Measurements from ENCODE around the gene PPM1H.
A peak's percentile ranks its signal among the peaks of the same experiment; 100 is the strongest.
"Not testable (repeated sequence)": the region's sequence is repeated elsewhere in the genome, so short reads cannot be mapped to it uniquely, and the experiment has no call there.

The PPM1H gene, protein sequence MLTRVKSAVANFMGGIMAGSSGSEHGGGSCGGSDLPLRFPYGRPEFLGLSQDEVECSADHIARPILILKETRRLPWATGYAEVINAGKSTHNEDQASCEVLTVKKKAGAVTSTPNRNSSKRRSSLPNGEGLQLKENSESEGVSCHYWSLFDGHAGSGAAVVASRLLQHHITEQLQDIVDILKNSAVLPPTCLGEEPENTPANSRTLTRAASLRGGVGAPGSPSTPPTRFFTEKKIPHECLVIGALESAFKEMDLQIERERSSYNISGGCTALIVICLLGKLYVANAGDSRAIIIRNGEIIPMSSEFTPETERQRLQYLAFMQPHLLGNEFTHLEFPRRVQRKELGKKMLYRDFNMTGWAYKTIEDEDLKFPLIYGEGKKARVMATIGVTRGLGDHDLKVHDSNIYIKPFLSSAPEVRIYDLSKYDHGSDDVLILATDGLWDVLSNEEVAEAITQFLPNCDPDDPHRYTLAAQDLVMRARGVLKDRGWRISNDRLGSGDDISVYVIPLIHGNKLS

DNA sequence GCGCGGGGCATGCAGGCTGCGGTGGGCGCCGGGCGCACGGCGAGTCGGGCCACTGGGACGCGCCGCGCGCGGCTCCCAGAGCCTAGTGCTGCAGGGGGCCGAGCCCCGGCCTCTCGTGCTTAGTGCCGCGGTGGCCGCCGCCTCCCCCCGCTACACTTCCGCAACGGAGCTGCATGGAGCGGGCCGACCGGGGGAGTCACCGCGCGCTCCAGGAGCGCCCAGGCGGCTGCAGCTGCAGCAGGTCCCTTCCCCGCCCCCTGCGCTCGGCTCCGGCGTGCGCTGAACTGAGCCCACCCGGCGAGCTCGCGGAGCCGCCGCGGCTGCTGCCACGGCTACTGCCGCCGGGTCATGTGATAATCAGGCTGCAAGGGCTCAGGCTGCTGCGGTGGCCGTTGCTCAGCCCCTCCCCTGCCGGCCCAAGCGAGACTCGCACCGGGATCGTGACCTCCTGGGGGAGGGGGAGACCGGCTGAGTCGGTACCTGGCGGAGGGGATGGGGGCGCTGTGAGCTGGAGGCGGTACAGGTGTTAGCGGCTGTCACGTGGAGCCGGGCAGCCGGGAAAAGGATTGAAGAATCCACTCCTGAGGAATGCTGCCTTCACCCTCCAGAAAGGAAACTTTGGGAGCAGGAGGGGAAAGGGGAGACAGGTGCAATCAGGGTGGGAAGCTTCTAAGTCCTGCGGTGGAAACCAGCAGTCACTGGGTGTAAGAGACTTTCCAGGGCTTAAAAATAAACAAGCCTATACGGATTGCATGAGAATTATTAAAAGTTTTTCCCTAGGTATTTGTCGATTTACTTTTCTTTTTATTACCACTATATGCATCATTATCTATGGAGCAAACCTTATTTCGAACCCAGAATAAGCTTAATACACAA lies at the start of gene PPM1H:
PPM1H (minus strand) TSS at position 352 of the 876 bp plus-strand sequence. CDS start 414 bp downstream, outside the sequence.
- peak; percentile 73 for DNase-seq

DNA sequence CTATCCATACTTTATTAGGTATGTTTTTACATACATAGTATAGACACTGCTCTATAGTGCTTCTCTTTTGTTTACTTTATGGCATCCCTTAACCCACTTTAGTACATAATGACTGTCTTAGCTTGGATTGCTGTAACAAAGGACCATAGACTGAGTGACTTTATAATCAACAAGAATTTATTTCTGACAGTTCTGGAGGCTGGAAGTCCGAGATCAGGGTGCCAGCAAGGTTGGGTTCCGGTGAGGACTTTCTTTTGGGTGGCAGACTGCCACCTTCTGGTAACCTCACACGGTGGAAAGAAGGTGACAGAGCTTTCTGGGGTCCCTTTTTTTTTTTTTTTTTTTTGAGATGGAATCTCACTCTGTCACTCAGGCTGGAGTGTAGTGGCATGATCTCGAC lies 48.6 kb upstream of the PPM1H start:
- DNase-seq, result peak; percentile 68

GRCh38 chr12:62978768-62979167 lies 43.8 kb upstream of the PPM1H start:
- no peak for DNase-seq

DNA sequence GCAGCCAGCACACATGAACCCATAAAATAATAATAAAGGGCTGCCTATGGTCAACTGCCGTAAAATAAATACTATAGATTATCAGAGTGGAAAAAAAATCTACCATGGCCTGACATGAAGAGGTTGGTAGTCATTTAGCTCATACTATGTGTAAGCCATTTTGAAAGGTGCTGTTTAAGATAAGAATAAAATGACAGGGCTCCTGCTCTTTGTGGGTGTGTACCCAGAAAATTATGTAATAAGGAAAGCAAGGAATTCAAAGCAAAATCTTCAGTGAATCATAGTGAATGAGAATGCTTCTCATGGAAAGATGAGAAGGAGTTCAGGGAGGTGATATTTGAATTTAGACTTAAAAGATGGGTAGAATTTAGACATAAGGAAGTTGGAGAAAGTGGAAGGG lies 42.9 kb upstream of the PPM1H start:
- DNase-seq, result peak; percentile 57

DNA sequence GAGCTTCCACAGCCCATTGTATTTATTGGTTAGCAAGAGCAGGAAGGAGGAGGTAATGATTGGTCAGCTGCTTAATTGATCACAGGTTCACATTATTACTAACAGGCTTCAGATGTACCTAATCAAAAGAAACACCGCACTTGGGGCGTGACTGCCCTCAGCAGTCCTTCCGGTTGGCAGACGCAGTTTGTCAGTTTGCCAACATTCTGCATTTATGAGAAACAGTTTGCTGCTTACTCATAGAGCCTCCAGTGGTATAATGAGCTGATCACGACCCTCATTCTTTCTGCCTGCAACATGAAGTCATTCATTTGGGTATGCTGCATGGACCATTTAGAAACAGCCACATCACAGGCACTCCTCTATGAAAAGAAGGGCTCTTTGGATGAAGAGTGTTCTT lies 42.5 kb upstream of the PPM1H start:
- peak; percentile 38 for DNase-seq

DNA sequence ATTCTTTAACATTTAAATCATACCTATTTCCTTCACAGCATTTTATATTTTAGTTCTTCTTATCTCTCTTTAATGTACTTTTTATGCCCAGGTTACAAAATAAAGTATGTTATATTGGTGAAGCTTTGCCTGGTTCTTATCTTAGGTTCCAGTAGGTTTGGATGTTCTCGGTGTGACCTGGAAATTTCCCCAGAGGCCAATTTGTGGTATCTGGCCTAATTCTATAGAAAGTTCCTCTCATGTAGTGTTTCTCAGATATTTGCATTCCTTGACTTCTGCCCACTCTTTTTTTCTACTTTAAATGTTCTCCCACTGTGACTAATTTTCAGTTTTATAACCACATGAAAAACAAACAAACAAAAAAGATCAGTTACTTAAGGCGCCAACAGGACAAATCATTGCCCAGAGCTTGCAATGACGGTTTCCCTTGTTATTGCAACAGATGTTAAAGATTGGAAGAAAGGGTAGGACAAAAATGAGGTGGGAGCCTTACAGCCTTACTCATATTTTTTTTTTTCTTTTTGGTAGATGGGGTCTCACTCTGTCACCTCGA lies 41.2 kb upstream of the PPM1H start:
- peak; percentile 20 for DNase-seq

- peak; percentile 7 for DNase-seq
Measured at GRCh38 chr12:62971769-62972525, 37.0 kb upstream of the PPM1H start.

GRCh38 chr12:62969695-62970094 lies 34.7 kb upstream of the PPM1H start:
- DNase-seq, result no peak

DNA sequence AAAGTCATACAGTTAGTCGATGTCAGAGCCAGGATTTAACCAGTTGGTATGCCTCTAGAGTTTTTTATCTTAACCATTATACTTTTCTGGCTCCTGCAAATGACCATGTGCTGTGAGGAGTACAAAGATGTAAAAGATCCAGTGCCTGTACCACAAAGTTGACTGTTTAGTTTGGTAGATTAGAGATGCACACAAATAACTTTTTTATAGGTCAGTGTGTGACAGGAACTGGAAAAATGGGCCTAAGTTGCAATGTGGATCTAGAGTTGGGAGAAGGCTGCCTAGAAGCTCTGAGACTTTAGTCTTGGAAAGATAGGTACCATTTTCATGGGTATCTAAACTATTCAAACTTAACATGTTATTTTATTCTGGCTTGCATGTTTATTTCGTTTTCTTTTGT lies 32.8 kb upstream of the PPM1H start:
- no peak for DNase-seq

- no peak for DNase-seq
Measured at GRCh38 chr12:62966990-62967506, 32.1 kb upstream of the PPM1H start.

- DNase-seq, result not testable (repeated sequence)
Measured at GRCh38 chr12:62966446-62966989, 31.6 kb upstream of the PPM1H start.

- DNase-seq, result not testable (repeated sequence)
Measured at GRCh38 chr12:62965700-62966099, 30.8 kb upstream of the PPM1H start.

DNA sequence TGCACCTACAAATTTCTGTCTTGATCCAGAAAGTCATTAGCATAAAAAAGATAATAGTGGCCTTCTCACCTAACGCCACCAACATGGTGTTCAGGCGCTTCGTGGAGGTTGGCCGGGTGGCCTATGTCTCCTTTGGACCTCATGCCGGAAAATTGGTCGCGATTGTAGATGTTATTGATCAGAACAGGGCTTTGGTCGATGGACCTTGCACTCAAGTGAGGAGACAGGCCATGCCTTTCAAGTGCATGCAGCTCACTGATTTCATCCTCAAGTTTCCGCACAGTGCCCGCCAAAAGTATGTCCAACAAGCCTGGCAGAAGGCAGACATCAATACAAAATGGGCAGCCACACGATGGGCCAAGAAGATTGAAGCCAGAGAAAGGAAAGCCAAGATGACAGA lies 30.3 kb upstream of the PPM1H start:
- not testable (repeated sequence) for DNase-seq

DNA sequence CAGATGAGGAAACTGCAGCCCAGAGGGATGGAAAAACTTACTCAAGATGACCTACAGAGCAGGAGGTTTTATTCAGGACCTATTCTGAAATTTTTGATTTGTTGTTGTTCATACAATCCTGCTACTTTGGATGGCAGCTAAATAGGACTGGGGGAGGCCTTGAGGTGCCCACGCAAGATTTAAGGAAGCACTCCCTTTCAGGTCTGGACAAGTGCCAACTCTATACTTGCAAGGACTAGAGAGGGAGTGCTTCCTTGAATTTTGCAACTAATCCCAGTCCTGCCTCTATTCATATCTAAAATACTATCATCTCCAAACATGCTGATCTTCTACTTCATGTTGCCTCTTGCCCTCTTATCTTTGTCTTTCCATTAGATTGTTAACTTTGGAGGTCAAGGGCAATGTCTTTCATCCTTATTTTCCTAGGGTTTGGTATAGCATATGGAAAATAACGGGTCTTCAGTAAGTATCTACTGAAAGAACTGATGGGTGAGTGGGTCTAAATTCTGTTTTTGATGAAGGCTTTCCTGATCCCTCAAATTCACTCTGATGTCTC lies 28.6 kb upstream of the PPM1H start:
- DNase-seq, result no peak

DNA sequence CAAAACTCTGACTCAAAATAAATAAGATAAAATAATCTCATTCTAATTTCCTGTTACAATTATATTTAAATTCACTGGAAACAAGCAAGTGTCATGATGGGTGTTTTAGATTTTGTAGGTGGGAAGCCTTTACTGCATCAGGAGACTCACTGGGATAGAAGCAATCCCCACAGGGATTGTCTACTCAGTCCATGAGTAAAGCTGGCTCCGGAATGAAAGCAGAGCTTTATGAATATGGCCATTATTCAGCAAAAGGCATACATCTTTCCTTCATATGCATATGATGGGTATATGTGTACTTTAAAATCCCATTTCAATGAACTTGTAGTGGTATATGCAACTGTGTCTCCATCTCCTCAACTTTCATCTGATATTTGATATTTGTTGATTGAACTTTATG lies 25.4 kb upstream of the PPM1H start:
- DNase-seq, result no peak

DNA sequence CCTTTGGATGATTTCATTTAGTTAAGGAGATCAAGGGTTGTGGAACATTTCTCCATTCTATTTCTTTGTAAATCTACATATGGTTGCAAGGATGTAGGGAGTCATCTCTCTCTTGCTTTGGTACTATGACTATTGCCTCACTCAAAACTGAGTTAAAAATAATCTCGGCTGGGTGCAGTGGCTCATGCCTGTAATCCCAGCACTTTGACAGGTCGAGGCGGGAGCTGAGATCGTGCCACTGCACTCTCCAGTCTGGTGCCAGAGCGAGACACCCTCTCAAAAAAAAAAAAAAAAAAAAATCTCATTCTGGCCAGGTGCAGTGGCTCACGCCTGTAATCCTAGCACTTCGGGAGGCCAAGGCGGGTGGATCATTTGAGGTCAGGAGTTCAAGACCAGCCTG lies 24.8 kb upstream of the PPM1H start:
- no peak for DNase-seq

- DNase-seq, result no peak
Measured at GRCh38 chr12:62957233-62957953, 22.4 kb upstream of the PPM1H start.

GRCh38 chr12:62955678-62956077 lies 20.7 kb upstream of the PPM1H start:
- no peak for DNase-seq

GRCh38 chr12:62950317-62950716 lies 15.4 kb upstream of the PPM1H start:
- DNase-seq, result no peak

- DNase-seq, result no peak
Measured at GRCh38 chr12:62948123-62948522, 13.2 kb upstream of the PPM1H start.

- DNase-seq, result no peak
Measured at GRCh38 chr12:62947364-62947763, 12.4 kb upstream of the PPM1H start.
